NCI-H2196 treated with DMSO at 0.1 percent for 48 hours (cell line): Measurements from ENCODE around the gene BTBD17.

ENCODE experiments used
- DNase-seq: peaks from one replicate; lab custom pipeline; 2025; ENCODE audit not compliant: unreplicated experiment; lab: John Stamatoyannopoulos, UW

The BTBD17 gene

GRCh38 chr17:74387365-74388218 is 25.9 kb upstream of the BTBD17 start:
- DNase-seq, result no peak

- no peak for DNase-seq
Measured at GRCh38 chr17:74386386-74386785, 24.7 kb upstream of the BTBD17 start.

- DNase-seq, result no peak
Measured at GRCh38 chr17:74385201-74385600, 23.5 kb upstream of the BTBD17 start.

- no peak for DNase-seq
Measured at GRCh38 chr17:74383141-74383540, 21.5 kb upstream of the BTBD17 start.

- DNase-seq, result no peak
Measured at GRCh38 chr17:74380959-74381808, 19.5 kb upstream of the BTBD17 start.

- DNase-seq, result no peak
Measured at GRCh38 chr17:74380086-74380958, 18.7 kb upstream of the BTBD17 start.

- peak; percentile 80 for DNase-seq
Measured at GRCh38 chr17:74379495-74380085, 17.9 kb upstream of the BTBD17 start.

- DNase-seq, result no peak
Measured at GRCh38 chr17:74374858-74375257, 13.2 kb upstream of the BTBD17 start.

GRCh38 chr17:74373838-74374606 is 12.4 kb upstream of the BTBD17 start:
- peak; percentile 64 for DNase-seq

GRCh38 chr17:74372426-74372825 is 10.8 kb upstream of the BTBD17 start:
- DNase-seq, result no peak

- DNase-seq, result no peak
Measured at GRCh38 chr17:74371653-74372147, 10.0 kb upstream of the BTBD17 start.

GRCh38 chr17:74369665-74370490 is 8.2 kb upstream of the BTBD17 start:
- no peak for DNase-seq

GRCh38 chr17:74369221-74369620 is 7.6 kb upstream of the BTBD17 start:
- no peak for DNase-seq

GRCh38 chr17:74368341-74369081 is 6.8 kb upstream of the BTBD17 start:
- peak; percentile 29 for DNase-seq

- DNase-seq, result no peak
Measured at GRCh38 chr17:74367206-74367605, 5.5 kb upstream of the BTBD17 start, which contains the start of gene GPR142. Gene GPR142 (plus strand): TSS chr17:74367506. CDS start chr17:74369541, 2,035 bp downstream.

GRCh38 chr17:74362810-74363498 is 1.3 kb upstream of the BTBD17 start:
- DNase-seq, result peak; percentile 36

- DNase-seq, result no peak
Measured at GRCh38 chr17:74362069-74362405, 369 bp upstream of the BTBD17 start.

- DNase-seq, result no peak
Measured at GRCh38 chr17:74360899-74361229, 804 bp downstream of the BTBD17 start.
